ENCODE data around the gene FSD1.

GRCh38 chr19:4329858-4330257 lies 25.5 kb downstream of the FSD1 start:
- no peak for TF ChIP-seq CTCF (IDR thresholded peaks at IDR 0.05; ENCODE audit: low read depth, low read length)
- TF ChIP-seq EZH2phosphoT487 (IDR thresholded peaks at IDR 0.05; ENCODE audit: low read depth), result no peak

Measured in OCI-LY3 (cell line).